Left cardiac atrium (tissue), 4 donors: ENCODE measurements around the gene STRN4. TPM values are rescaled to one million over a fixed set of nuclear protein-coding genes. Genes with fewer than 3 reads are reported as not detected.
A peak's percentile ranks its signal among the peaks of the same experiment; 100 is the strongest.

Experiments
- ATAC-seq, 2 donors: fragments of 200-7000 bp; cut with Tn5 transposase; one replicate each; pipeline ENCODE4 v1.9.1; 2020; ENCODE audit warnings: mild to moderate bottlenecking in 2 of 2, moderate library complexity in 2 of 2
- DNase-seq: peaks from one replicate; pipeline ENCODE4 v3.0.0-alpha.2; 2020
- intact Hi-C, 2 donors: fragments of 100-400 bp; cut with DNase I; formaldehyde crosslinking; loops; one replicate each; pipeline versions ENCODE4 v1.14.1 to v1.15.1; 2022 to 2023
- total RNA-seq, 2 donors: library from RNA; stranded (reverse); fragmentation: NEBNext Ultra II Directional; extraction: Animal tissue kit (Norgen Biotek cat#: 25700); gene quantifications; one replicate each; pipeline ENCODE4 v1.2.1, GENCODE V29; 2021
- donor health status: DM: no; HTN: yes; CAD: no.
- donor health status: DM: no; HTN: yes; CAD: no; lungs with severe emphysema.
- donor health status: DM: yes; HTN: yes; CAD: no.
- donor health status: Dilated cardiomyopathy.

The STRN4 gene
- total RNA-seq, 2 donors from 2014 or later, result 37.2 to 61.9 TPM

GRCh38 chr19:46748325-46749109, 2.3 kb upstream of the STRN4 start:
- ATAC-seq (no peak), DNase-seq (peak; percentile 75)
- intact Hi-C loops, result no loop called here

DNA sequence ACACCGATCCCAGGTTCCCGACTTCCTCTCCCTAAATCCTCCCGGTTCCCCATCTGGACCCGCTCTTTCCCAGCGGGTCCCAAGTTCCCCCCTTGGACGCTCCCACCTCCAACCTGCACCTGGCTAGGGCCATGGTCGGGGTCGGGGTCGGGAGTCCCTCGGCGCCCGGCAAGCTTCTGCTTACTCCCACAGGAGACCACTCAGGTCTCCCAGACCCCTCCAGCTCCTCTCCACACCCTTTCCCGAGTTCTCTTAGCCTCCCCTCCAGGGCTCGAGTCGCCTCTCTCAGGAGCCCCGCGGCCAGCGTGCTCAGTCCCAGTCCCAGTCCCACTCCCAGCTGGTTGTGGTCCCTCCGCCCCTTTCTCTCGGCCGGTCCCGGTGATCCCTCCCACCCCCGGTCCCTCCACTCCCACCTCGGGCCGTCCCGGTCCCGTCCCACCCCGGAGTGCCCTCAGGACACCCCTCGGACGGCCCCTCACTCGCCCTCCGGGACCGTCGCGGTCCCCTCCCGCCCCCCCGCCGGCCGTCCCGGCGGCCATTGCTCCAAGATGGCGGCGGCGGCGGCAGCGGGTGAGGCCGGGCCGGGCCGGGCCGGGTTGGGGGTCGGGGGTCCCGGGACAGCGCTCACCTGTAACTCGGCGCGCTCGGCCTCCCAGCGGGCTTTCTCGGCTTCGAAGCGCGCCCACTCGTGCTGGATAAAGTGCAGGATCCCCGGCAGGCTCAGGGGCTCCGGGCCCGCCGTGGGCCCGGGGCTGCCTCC, 549 bp downstream of the STRN4 start, which contains the start of gene FKRP:
Gene FKRP (plus strand): TSS at position 537 of the 760 bp plus-strand sequence. CDS start 9,394 bp downstream, outside the sequence.
- ATAC-seq (peak; percentile 58 to 76), DNase-seq (no peak)
- intact Hi-C loops, result no loop called here

DNA sequence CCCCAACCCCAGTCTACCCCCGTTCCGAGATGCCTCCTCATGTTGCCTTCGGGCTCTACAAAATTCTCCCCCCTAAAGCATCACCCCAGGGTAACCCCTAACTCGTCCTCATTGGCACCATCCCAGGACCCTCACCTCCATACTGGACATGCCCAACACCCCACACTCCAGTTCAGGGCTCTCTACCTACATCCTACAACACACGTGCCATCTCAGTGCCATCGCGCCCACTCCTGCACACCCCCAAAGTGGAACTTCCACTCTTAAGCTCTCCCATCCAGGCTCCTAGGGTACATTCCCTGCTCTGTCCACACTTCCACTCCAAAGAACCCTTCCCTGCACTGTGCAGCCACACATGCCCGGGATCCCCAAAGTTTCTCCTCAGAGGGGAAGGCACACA, 1.2 kb downstream of the STRN4 start:
- ATAC-seq, result peak in 1 of 2 donors; percentile 3
- no peak for DNase-seq
- intact Hi-C loops, result no loop called here

DNA sequence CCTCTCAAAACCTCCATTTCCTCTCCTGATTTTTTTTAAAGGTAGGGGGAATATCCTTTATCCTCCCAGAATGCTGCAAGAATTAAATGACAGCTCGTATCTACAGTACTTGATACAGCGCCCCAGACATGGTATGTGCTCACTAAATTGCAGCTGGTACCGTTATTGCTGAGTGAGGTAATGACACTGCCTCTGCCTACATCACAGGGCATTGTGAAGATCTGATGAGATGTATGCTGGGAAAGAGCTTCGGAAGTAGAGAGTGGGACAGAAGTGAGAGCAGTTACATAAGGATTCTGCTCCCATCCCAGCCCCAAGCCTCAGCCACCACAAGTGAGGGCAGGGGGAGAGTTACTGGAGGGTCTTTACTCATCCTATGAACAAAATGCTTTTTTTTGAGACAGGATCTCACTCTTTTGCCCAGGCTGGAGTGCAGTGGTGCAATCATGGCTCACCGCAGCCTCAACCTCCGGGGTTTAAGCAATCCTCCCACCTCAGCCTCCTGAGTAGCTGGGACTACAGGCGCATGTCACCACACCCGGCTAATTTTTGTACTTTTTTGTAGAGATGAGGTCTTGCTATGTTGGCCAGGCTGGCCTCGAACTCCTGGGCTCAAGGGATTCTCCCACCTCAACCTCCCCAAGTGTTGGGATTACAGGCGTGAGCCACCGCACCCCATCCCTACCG, 2.1 kb downstream of the STRN4 start:
- no peak for DNase-seq
- intact Hi-C loops, result no loop called here
- ATAC-seq, result no peak

GRCh38 chr19:46742926-46743480, 3.2 kb downstream of the STRN4 start:
- ATAC-seq, result no peak
- intact Hi-C loops, result no loop called here
- no peak for DNase-seq

DNA sequence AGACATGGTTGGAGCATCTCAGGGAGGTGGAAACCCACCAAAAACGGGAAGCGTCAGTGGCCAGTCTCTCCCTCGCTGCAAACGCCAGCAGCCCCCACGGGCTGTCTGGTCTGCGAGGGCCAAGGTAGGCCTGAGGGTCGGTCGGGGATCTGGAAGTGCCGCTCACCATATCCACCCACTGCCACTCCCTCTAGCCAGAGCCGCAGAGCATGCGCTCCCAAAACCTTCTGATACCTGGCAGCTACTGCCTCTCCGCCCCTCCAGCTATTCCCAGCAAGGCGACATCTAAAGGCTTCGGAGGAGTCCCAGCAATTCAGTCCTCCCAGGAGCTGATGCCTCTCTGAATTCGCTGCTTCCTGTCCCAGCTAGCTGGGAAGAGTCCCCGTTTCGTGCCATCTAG, 4.8 kb downstream of the STRN4 start:
- no peak for ATAC-seq
- intact Hi-C loops, result no loop called here
- no peak for DNase-seq

DNA sequence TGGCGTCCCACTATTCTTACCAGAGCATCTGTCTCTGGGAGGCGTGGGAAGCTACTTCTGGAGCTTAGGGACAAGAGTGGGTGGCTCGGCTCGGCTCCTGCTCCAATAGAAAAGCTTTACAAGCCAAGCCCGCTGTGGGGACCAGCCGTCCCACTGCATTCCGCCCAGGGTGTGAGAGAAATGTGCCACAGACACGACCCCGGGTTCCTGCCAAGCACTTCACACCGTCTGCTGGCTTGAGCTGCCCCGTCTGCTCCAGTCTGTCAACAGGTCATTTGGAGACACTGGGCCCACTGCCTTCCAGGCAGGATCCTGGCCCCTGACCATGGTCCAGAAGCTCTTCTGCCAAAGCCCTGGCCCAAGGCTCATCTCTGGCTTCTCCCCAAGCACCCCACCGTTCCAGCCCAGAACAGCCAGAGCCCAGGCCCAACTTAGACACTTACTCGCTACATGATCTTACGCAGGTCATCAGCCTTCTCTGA, 6.9 kb downstream of the STRN4 start:
- intact Hi-C loops, result loop anchor here in 1 of 2 donors (5.0 kb wide), 1 partner anchor 42 kb away; no protein-coding TSS in a partner anchor
- DNase-seq (peak; percentile 87), ATAC-seq (peak; percentile 92 to 93)

GRCh38 chr19:46737761-46738171, 8.5 kb downstream of the STRN4 start:
- ATAC-seq (no peak), DNase-seq (no peak)
- intact Hi-C loops, result loop anchor here in 1 of 2 donors (5.0 kb wide), 1 partner anchor 40 kb away; no protein-coding TSS in a partner anchor

- DNase-seq (no peak), ATAC-seq (no peak)
- intact Hi-C loops, result loop anchor here in 1 of 2 donors (5.0 kb wide), 1 partner anchor 40 kb away; no protein-coding TSS in a partner anchor
Observed at GRCh38 chr19:46737298-46737654, 9.0 kb downstream of the STRN4 start.

DNA sequence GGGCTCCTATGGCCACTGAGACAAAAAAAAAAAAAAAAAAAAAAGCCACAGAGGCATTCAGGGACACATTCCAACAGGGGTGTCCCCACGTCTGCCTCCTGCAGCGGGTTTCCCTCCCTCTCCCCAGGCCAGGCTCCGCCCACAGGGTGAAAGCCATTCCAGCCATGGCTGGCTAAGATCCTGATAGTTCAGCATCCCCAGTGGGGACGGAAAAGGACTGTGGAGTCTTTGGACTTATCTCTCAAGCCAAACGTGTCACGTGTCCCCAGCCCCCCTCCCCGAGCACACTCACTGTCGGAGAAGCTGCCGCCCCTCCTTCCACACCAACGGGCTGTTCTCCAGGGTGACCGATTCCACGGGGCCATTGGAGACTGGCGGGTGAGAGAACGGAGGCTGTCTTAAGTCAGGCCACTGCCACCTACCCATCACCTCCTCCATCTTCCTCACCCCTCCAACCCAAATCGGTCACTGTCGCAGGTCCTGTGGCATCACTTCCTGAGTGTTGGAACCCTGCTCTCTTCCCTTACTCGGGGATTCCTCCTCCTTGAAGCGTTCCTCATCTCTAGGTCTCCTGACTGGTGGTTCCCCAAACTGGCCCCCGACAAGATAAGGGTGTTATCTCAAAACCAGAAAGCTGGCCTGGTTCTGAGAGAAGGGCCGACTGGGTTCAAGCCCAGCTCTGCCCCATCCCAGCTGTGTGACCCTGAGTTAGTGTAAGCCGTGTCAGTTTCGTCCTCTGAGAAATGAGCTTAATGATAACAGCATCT, 9.5 kb downstream of the STRN4 start:
- DNase-seq (peak; percentile 62), ATAC-seq (peak; percentile 8 to 42)
- intact Hi-C loops, result loop anchor here in 1 of 2 donors (5.0 kb wide), 1 partner anchor 39 kb away; no protein-coding TSS in a partner anchor

DNA sequence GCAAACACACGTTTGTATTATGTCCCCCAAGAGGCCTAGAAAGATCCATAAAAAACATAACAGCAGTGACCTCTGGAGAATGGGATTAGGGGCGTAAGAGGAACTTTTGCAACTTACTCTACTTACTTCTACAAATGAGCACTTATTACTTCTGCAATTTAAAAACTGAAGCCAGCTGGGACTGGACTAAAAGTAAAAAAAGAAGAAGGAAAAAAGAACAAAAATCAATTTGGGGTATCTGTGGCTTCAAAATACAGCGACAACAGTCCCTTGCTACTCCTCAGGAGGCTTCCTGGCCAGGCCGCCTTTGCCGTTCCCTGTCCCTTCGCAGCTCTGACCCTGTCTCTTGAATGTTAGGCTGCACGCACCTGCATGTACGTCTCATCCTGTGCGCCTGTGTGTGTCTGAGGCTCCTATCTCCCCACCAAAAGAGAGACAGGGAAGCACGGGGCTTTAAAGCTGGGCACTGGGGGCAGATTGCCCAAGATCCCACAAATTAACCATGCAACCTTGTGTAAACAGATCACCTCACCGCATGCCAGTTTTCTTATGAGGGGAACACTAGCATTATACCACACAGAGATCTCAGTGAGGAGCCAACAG, 12.5 kb downstream of the STRN4 start:
- DNase-seq, result no peak
- intact Hi-C loops, result no loop called here
- no peak for ATAC-seq

DNA sequence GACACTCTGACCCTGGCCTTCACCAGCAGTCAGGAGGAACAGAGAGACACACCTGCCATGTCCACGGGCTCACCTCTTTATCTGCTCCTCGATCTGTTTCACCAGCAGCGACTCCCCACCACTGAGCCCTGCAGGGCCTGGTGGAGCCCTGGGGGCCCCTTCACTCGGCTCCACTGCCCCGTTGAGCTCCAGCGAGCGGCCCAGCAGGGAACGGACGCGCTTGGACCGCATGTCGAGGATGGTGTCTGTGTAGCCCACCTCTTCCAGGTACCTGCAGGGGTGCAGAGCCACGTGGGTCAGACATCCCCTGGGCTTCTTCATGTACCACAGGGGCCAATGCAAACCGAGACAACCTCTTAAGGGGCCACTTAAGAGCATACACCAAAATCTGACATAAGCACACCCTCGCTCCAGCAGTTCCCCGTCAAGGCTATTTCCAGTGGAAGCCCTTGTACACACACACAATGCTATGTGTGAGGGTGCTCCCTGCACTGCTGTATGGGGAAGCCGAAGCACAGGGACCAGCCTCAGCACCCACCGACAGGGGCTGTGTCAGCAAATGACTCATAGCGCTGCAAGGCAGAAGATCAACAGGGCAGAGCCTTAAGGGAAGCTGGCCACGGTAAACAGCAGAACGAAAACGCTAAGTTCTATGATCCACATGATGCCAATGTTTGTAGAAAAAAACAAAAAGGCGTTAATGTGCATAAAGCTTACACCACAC, 13.1 kb downstream of the STRN4 start:
- ATAC-seq (peak in 1 of 2 donors; percentile 48), DNase-seq (peak; percentile 55)
- intact Hi-C loops, result no loop called here

DNA sequence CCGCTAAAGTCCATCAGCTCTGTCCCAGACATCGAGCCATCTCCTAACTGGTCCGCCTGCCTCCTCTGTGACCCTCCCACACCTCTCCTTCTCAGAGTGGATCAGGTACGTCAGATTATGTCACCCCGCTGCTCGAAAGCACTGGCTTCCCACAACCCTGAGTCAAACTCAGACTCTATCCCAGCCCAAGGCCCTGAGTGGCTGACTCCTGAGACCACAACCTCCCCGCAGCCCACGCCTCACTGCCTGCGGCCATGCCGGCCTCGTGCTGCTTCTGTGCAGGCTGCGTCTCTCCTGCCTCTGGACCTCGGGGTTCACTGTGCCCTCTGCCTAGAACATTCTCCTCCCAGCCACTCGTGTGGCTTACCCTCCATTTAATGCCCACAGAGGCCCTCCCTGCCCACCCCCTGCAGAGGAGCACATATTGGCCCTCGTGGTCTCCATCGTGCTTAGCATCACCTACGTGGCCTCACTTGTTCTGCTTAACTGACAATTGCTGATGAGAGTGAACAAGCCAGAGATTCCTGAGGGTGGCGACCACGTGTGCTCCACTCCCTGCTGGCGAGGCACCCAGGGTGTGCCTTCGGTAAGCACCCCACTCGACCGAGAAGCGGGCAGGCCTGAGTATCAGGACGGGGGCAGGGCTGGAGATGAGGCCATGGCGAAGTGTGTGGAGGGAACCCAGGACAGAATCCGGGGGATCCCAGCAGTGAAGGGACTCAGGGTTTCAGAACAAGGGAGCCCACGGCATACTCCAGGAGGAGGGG, 13.9 kb downstream of the STRN4 start:
- no peak for DNase-seq

GRCh38 chr19:46731584-46731983, 14.7 kb downstream of the STRN4 start:
- intact Hi-C loops, result no loop called here
- DNase-seq (no peak), ATAC-seq (peak in 1 of 2 donors; percentile 4)

More for the DNA sequence above, 13.9 kb downstream of the STRN4 start:
- intact Hi-C loops, result no loop called here
- ATAC-seq, result no peak

GRCh38 chr19:46731007-46731501, 15.2 kb downstream of the STRN4 start:
- DNase-seq (no peak), ATAC-seq (peak in 1 of 2 donors; percentile 21)
- intact Hi-C loops, result no loop called here

DNA sequence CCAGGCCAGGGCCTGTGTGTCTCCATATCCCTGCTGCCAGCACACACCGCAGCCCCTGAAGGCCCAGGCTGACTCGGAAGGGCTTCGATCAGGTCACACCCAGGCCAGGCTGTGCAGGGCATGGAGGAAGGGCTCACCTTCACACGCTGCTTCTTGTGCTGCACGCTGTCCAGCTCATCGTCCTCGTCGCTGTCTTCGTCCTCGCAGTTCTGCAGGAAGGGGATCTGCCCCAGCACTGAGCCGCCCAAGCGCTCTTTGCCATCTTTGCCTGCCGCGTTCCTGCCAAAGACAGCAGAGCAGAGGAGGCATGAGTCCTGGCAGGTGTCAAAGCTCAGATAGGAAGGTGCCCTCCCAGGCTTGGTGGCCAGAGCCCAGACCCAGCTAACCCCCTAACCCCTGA, 15.7 kb downstream of the STRN4 start:
- ATAC-seq (no peak), DNase-seq (no peak)
- intact Hi-C loops, result no loop called here
